ENCODE results near the gene MLLT3. TPM values are rescaled to one million over a fixed set of nuclear protein-coding genes. Genes with fewer than 3 reads are reported as not detected.

The MLLT3 gene
- total and polyA plus RNA-seq, 2 of the 13 experiments (the other 11 are each of a cell fraction or from before 2014, with no cell fraction given) = 12.3 to 12.6 TPM

DNA sequence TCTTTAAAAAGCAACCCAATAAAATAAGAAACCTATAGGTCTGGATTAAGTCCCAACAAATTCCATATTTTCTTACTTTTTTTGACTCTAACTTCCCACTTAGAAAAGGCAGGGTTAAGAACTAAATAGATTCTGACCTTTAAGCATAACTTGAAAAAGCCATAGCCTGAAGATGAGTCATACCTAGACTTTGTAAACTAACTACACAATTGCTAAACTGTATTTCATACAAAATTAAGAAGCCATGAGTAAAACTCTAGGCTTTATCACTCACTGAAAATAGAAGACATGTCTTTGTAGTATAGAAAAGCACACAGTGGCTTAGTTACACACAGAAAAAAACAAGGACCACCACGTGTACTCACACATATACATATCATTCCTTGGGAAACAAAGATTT, 51.5 kb downstream of the MLLT3 start (continued):
- TF ChIP-seq, protein P1, sequence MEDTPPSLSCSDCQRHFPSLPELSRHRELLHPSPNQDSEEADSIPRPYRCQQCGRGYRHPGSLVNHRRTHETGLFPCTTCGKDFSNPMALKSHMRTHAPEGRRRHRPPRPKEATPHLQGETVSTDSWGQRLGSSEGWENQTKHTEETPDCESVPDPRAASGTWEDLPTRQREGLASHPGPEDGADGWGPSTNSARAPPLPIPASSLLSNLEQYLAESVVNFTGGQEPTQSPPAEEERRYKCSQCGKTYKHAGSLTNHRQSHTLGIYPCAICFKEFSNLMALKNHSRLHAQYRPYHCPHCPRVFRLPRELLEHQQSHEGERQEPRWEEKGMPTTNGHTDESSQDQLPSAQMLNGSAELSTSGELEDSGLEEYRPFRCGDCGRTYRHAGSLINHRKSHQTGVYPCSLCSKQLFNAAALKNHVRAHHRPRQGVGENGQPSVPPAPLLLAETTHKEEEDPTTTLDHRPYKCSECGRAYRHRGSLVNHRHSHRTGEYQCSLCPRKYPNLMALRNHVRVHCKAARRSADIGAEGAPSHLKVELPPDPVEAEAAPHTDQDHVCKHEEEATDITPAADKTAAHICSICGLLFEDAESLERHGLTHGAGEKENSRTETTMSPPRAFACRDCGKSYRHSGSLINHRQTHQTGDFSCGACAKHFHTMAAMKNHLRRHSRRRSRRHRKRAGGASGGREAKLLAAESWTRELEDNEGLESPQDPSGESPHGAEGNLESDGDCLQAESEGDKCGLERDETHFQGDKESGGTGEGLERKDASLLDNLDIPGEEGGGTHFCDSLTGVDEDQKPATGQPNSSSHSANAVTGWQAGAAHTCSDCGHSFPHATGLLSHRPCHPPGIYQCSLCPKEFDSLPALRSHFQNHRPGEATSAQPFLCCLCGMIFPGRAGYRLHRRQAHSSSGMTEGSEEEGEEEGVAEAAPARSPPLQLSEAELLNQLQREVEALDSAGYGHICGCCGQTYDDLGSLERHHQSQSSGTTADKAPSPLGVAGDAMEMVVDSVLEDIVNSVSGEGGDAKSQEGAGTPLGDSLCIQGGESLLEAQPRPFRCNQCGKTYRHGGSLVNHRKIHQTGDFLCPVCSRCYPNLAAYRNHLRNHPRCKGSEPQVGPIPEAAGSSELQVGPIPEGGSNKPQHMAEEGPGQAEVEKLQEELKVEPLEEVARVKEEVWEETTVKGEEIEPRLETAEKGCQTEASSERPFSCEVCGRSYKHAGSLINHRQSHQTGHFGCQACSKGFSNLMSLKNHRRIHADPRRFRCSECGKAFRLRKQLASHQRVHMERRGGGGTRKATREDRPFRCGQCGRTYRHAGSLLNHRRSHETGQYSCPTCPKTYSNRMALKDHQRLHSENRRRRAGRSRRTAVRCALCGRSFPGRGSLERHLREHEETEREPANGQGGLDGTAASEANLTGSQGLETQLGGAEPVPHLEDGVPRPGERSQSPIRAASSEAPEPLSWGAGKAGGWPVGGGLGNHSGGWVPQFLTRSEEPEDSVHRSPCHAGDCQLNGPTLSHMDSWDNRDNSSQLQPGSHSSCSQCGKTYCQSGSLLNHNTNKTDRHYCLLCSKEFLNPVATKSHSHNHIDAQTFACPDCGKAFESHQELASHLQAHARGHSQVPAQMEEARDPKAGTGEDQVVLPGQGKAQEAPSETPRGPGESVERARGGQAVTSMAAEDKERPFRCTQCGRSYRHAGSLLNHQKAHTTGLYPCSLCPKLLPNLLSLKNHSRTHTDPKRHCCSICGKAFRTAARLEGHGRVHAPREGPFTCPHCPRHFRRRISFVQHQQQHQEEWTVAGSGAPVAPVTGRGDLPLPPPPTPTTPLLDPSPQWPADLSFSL (CRISPR knock-in tag; IDR thresholded peaks at IDR 0.05) = peak; percentile 41; the same call in 1 of the 2 replicates
- TF ChIP-seq FOSL1 (CRISPR knock-in tag; IDR thresholded peaks at IDR 0.05; ENCODE audit: borderline replicate concordance) (peak; percentile 54; the same call in 1 of the 2 replicates), ZNF558 (CRISPR knock-in tag; IDR thresholded peaks at IDR 0.05; ENCODE audit: borderline replicate concordance) (no peak), TEAD3 (CRISPR knock-in tag; optimal IDR thresholded peaks at IDR 0.05; ENCODE audit: borderline replicate concordance) (no peak), SAP130 (CRISPR knock-in tag; IDR thresholded peaks at IDR 0.05; ENCODE audit: low read depth) (0 out of 2 replicates have a peak, but pooled peaks have one; percentile 16), HNRNPUL1 (IDR thresholded peaks at IDR 0.05; ENCODE audit: low read depth, low read length) (no peak), ZNF839 (CRISPR knock-in tag; IDR thresholded peaks at IDR 0.05; ENCODE audit: borderline replicate concordance) (no peak), CCAR2 (optimal IDR thresholded peaks at IDR 0.05; ENCODE audit: low read depth, low read length) (no peak), ARNTL (CRISPR knock-in tag; IDR thresholded peaks at IDR 0.05) (no peak)
- TF ChIP-seq, protein P2, sequence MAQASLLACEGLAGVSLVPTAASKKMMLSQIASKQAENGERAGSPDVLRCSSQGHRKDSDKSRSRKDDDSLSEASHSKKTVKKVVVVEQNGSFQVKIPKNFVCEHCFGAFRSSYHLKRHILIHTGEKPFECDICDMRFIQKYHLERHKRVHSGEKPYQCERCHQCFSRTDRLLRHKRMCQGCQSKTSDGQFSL (CRISPR knock-in tag; IDR thresholded peaks at IDR 0.05) = no peak
- TF ChIP-seq, protein P3, sequence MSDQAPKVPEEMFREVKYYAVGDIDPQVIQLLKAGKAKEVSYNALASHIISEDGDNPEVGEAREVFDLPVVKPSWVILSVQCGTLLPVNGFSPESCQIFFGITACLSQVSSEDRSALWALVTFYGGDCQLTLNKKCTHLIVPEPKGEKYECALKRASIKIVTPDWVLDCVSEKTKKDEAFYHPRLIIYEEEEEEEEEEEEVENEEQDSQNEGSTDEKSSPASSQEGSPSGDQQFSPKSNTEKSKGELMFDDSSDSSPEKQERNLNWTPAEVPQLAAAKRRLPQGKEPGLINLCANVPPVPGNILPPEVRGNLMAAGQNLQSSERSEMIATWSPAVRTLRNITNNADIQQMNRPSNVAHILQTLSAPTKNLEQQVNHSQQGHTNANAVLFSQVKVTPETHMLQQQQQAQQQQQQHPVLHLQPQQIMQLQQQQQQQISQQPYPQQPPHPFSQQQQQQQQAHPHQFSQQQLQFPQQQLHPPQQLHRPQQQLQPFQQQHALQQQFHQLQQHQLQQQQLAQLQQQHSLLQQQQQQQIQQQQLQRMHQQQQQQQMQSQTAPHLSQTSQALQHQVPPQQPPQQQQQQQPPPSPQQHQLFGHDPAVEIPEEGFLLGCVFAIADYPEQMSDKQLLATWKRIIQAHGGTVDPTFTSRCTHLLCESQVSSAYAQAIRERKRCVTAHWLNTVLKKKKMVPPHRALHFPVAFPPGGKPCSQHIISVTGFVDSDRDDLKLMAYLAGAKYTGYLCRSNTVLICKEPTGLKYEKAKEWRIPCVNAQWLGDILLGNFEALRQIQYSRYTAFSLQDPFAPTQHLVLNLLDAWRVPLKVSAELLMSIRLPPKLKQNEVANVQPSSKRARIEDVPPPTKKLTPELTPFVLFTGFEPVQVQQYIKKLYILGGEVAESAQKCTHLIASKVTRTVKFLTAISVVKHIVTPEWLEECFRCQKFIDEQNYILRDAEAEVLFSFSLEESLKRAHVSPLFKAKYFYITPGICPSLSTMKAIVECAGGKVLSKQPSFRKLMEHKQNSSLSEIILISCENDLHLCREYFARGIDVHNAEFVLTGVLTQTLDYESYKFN (CRISPR knock-in tag; conservative IDR thresholded peaks at IDR 0.05) = 0 out of 2 replicates have a peak, but pooled peaks have one; percentile 29
- TF ChIP-seq, protein P4, sequence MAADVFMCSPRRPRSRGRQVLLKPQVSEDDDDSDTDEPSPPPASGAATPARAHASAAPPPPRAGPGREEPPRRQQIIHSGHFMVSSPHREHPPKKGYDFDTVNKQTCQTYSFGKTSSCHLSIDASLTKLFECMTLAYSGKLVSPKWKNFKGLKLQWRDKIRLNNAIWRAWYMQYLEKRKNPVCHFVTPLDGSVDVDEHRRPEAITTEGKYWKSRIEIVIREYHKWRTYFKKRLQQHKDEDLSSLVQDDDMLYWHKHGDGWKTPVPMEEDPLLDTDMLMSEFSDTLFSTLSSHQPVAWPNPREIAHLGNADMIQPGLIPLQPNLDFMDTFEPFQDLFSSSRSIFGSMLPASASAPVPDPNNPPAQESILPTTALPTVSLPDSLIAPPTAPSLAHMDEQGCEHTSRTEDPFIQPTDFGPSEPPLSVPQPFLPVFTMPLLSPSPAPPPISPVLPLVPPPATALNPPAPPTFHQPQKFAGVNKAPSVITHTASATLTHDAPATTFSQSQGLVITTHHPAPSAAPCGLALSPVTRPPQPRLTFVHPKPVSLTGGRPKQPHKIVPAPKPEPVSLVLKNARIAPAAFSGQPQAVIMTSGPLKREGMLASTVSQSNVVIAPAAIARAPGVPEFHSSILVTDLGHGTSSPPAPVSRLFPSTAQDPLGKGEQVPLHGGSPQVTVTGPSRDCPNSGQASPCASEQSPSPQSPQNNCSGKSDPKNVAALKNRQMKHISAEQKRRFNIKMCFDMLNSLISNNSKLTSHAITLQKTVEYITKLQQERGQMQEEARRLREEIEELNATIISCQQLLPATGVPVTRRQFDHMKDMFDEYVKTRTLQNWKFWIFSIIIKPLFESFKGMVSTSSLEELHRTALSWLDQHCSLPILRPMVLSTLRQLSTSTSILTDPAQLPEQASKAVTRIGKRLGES (CRISPR knock-in tag; IDR thresholded peaks at IDR 0.05; ENCODE audit: borderline replicate concordance) = no peak

All from HepG2 (cell line).